Transverse colon (tissue), 4 donors: ENCODE data around the gene GDF11. TPM values are rescaled to one million over a fixed set of nuclear protein-coding genes. Genes with fewer than 3 reads are reported as not detected.
A peak's percentile ranks its signal among the peaks of the same experiment; 100 is the strongest.

Experiments used
- DNase-seq: peaks from one replicate; pipeline ENCODE4 v3.0.0-alpha.2; 2019
- H3K27ac ChIP-seq, 4 donors: fragments of 200-600 bp; sonication (generic); 2 replicates each; pipeline ENCODE4 v1.5.1; 2016 to 2018; ENCODE audit warnings: inconsistent platforms in 4 of 4
- H3K27me3 ChIP-seq: fragments of 200-600 bp; sonication (generic); 2 replicates; pipeline ENCODE4 v1.5.1; 2017; ENCODE audit warnings: inconsistent platforms
- H3K36me3 ChIP-seq, 4 donors: fragments of 200-600 bp; sonication (generic); 2 replicates each; pipeline ENCODE4 v1.5.1; 2017 to 2019; ENCODE audit warnings: inconsistent platforms in 4 of 4
- H3K4me1 ChIP-seq, 4 donors: fragments of 200-600 bp; sonication (generic); 2 replicates each; pipeline ENCODE4 v1.5.1; 2017 to 2020; ENCODE audit warnings: inconsistent platforms in 4 of 4
- H3K4me3 ChIP-seq, 4 donors: fragments of 200-600 bp; sonication (generic); 1 replicate in 1 of 4; 2 replicates in 3 of 4; pipeline versions ENCODE4 v1.5.1 to v1.6.1; 2017 to 2019; ENCODE audit warnings: inconsistent platforms in 4 of 4
- H3K9me3 ChIP-seq, 2 donors: fragments of 200-600 bp; sonication (generic); 2 replicates each; pipeline ENCODE4 v1.5.1; 2017 to 2019; ENCODE audit warnings: inconsistent platforms in 2 of 2
- EP300 ChIP-seq: sonication (generic); formaldehyde crosslinking; IDR thresholded peaks from one replicate; pipeline ENCODE4 v1.6.1; 2017; ENCODE audit warnings: antibody characterized with exemption, low read depth
- POLR2A ChIP-seq: fragments of 450-650 bp; IDR thresholded peaks from one replicate; pipeline ENCODE4 v1.6.1; 2016; ENCODE audit warnings: antibody characterized with exemption, mild to moderate bottlenecking, moderate library complexity
- POLR2AphosphoS5 ChIP-seq, 3 donors: sonication (generic); formaldehyde crosslinking; IDR thresholded peaks; one replicate each; pipeline ENCODE4 v1.6.1; 2016; ENCODE audit warnings: antibody characterized with exemption in 3 of 3
- WGBS, 2 donors: methylation state at CpG; one replicate each; pipeline ENCODE4 v1.1.5; 2018; ENCODE audit warnings: low coverage in 1 of 2; 5-methylcytosine and 5-hydroxymethylcytosine counted together
- in situ Hi-C, 4 donors: fragments of 200-750 bp; cut with MboI; loops; one replicate each; pipeline versions ENCODE4 v1.15.0 to v1.15.1; 2017; ENCODE audit warnings: low sequenced_read_pairs in 3 of 4, low pct_ligation_motif_present in 1 of 4, low pct_unique_long_range_greater_than_20kb in 1 of 4
- intact Hi-C: fragments of 100-400 bp; cut with DNase I; formaldehyde crosslinking; loops from one replicate; pipeline ENCODE4 v1.15.1; 2023; ENCODE audit warnings: low total_unique reads
- total RNA-seq, 4 donors: library from RNA; depleted of rRNA; stranded (reverse); fragments of >200 nt; gene quantifications; one replicate each; pipeline ENCODE4 v1.1.0, GENCODE V29; 2016
- TF ChIP-seq, protein P1 (sequence below), 5 experiments: fragments of 200-600 bp in 3 of 5; fragments of 450-650 bp in 2 of 5; sonication (generic) in 3 of 5; IDR thresholded peaks; 1 replicate in 2 of 5; 2 replicates in 3 of 5; pipeline ENCODE4 v1.5.1; 2016 to 2017; ENCODE audit warnings: antibody characterized with exemption in 5 of 5, inconsistent platforms in 3 of 5, mild to moderate bottlenecking in 2 of 5, moderate library complexity in 1 of 5

Gene GDF11
- total RNA-seq, 4 donors from 2014 or later: 0.37 to 1.7 (median 0.60) TPM

DNA sequence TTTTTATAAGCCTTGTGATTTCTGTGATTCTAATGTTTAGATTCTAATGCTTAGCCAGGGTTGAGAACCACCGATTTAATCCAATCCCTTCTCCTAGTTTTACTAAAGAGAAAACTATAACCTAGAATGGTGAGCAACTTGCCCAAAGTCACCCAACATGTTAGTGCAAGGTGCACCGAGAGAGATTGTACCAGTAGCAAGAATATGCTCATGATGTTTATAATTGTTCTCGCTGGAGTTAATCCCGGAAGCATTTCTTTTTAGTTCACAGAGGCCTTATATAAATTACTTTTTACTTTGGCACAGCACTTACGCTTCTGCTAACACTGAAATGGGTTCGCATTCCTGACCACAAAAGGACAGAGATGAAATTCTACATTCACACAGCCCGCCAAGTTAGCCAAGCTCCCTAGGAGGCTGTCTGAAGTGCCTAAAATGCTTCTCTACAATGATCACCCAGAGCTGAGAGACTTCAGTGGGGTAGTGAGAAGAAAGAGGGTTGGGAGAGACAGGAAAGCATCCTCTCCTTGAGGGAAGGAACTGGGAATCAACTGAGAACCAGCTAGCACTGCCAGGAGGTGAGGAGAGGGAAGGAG is 27.7 kb upstream of the GDF11 start:
- Histone ChIP-seq H3K4me3 (peak overlapping the region in 3 of 4 donors; percentile 69 to 93 (median 72)), H3K9me3 (no peaks in the 10 kb centered on the region), H3K27ac (peak overlapping the region; percentile 97 to 99 (median 99)), H3K4me1 (peaks cover 34 to 49% (median 40%) of the 10 kb centered on the region in 4 donors), H3K27me3 (no peaks in the 10 kb centered on the region), H3K36me3 (no peaks in the 10 kb centered on the region)
- in situ Hi-C loops (no loop called here), intact Hi-C loops (no loop called here)
- 57 to 58% methylated on average over 3 to 7 of the region's 7 CpGs for WGBS, 2 donors
- no peak for DNase-seq
- TF ChIP-seq EP300: peak; percentile 25
- TF ChIP-seq, protein P1, sequence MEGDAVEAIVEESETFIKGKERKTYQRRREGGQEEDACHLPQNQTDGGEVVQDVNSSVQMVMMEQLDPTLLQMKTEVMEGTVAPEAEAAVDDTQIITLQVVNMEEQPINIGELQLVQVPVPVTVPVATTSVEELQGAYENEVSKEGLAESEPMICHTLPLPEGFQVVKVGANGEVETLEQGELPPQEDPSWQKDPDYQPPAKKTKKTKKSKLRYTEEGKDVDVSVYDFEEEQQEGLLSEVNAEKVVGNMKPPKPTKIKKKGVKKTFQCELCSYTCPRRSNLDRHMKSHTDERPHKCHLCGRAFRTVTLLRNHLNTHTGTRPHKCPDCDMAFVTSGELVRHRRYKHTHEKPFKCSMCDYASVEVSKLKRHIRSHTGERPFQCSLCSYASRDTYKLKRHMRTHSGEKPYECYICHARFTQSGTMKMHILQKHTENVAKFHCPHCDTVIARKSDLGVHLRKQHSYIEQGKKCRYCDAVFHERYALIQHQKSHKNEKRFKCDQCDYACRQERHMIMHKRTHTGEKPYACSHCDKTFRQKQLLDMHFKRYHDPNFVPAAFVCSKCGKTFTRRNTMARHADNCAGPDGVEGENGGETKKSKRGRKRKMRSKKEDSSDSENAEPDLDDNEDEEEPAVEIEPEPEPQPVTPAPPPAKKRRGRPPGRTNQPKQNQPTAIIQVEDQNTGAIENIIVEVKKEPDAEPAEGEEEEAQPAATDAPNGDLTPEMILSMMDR (IDR thresholded peaks at IDR 0.05): no peak

DNA sequence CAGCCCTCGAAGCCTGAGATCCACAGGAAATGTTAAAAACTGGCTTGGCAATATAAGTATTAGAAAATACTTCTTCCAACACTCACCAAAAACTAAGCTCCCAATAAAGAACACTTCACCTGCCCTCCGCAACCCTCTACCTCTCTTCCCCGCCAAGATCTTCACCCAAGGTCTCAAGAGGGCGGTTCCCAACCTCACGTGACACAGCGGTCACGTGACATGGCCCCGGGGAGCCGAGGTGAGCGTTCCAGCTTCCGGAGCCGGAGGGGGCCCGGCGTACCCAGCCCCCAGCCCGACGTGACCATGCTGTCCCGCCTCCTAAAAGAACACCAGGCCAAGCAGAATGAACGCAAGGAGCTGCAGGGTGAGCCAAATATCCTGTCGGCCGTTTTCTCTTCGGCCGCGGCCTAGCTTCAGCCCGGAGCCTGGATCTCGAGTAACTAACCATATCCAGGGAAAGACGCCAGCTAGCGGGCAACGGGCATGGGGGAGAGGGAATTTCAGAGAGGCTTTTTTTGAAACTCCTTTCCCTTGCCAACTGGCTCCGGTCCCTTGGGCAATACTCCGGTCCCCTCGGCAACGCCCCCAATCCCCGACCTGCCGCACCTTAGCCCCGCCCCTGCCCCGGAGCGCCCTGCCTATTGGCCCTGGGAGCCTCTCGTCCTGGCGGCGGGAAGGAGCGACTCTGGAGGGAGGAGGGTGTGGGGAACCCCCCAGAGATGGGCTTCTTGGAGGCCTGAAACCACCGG is 26.9 kb upstream of the GDF11 start, which contains the start of gene BLOC1S1:
Gene BLOC1S1 (plus strand): TSS at position 214 of the 749 bp plus-strand sequence. CDS start 6 bp downstream, at position 220.
- 1% methylated on average over 35 of the region's 42 CpGs; no CpG with 5 or more reads in 1 of the 2 donors for WGBS, 2 donors
- TF ChIP-seq POLR2AphosphoS5 (IDR thresholded peaks at IDR 0.05) (peak; percentile 84 to 91 (median 89)), POLR2A (peak; percentile 70), EP300 (peak; percentile 67)
- TF ChIP-seq, protein P1 (IDR thresholded peaks at IDR 0.05): peak in 1 of 5 experiments; percentile 30
- Histone ChIP-seq H3K27ac (peak within 1 kb of the TSS; percentile 97 to 99 (median 99)), H3K4me3 (peak within 1 kb of the TSS; percentile 69 to 93 (median 80)), H3K36me3 (no peaks in the 10 kb centered on the region), H3K9me3 (no peaks in the 10 kb centered on the region), H3K27me3 (no peaks in the 10 kb centered on the region), H3K4me1 (peaks cover 38 to 56% (median 46%) of the 10 kb centered on the region in 4 donors)
- intact Hi-C loops: no loop called here
- in situ Hi-C loops: no loop called here
- peak; percentile 96 for DNase-seq

DNA sequence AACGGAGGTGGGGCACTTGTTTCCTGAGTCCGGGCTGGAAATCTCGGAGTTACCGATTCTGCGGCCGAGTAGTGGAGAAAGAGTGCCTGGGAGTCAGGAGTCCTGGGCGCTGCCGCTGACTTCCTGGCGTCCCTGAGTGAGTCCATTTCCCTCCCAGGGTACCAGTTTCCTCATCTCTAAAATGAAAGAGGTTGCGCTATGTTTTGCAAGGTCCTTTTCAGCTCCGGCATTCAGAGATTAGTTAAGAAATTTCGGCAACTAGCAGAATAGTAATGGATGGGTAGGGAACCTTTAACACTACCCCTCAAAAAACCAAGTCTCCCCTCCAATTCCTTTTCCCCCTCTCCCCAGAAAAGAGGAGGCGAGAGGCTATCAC is 26.4 kb upstream of the GDF11 start:
- intact Hi-C loops (no loop called here), in situ Hi-C loops (no loop called here)
- TF ChIP-seq POLR2AphosphoS5 (IDR thresholded peaks at IDR 0.05): no peak
- TF ChIP-seq EP300: no peak
- TF ChIP-seq POLR2A: no peak
- TF ChIP-seq, protein P1 (IDR thresholded peaks at IDR 0.05): no peak

More for the DNA sequence above, 26.4 kb upstream of the GDF11 start:
- Histone ChIP-seq H3K27ac (peak overlapping the region; percentile 97 to 99 (median 99)), H3K4me1 (peaks cover 38 to 62% (median 52%) of the 10 kb centered on the region in 4 donors), H3K36me3 (no peaks in the 10 kb centered on the region), H3K4me3 (peak overlapping the region; percentile 69 to 93 (median 80)), H3K27me3 (no peaks in the 10 kb centered on the region), H3K9me3 (no peaks in the 10 kb centered on the region)
- WGBS, 2 donors: 4% methylated on average over 13 of the region's 13 CpGs; no CpG with 5 or more reads in 1 of the 2 donors
- DNase-seq: no peak
